ENCODE results near the gene PARP3.
A peak's percentile ranks its signal among the peaks of the same experiment; 100 is the strongest.
"Not testable (repeated sequence)": the region's sequence is repeated elsewhere in the genome, so short reads cannot be mapped to it uniquely, and the experiment has no call there.

Gene PARP3

GRCh38 chr3:51988286-51989146, 46.4 kb downstream of the PARP3 start:
- no peak for DNase-seq

GRCh38 chr3:51990501-51990971, 48.4 kb downstream of the PARP3 start:
- not testable (repeated sequence) for DNase-seq

GRCh38 chr3:51992017-51992682, 50.0 kb downstream of the PARP3 start:
- DNase-seq = no peak

- not testable (repeated sequence) for DNase-seq
Measured at GRCh38 chr3:51993657-51994056, 51.5 kb downstream of the PARP3 start.

GRCh38 chr3:51994530-51994929, 52.4 kb downstream of the PARP3 start:
- no peak for DNase-seq

- peak; percentile 45 for DNase-seq
Measured at GRCh38 chr3:51995346-51996163, 53.4 kb downstream of the PARP3 start, which contains the start of gene RPL29. Gene RPL29 (minus strand): TSS chr3:51995895. CDS start chr3:51995461, 434 bp downstream.

GRCh38 chr3:51997172-51997571, 55.0 kb downstream of the PARP3 start:
- no peak for DNase-seq

- no peak for DNase-seq
Measured at GRCh38 chr3:51997935-51998596, 55.9 kb downstream of the PARP3 start.
